GM19193 (cell line): ENCODE results near the gene COL4A2.

Experiments used
- POLR2A ChIP-seq: IDR thresholded peaks from 4 replicates; pipeline ENCODE4 v1.6.1; 2011; ENCODE audit not compliant: insufficient read depth, insufficient read length; ENCODE audit errors: extremely low read depth

COL4A2 gene

DNA sequence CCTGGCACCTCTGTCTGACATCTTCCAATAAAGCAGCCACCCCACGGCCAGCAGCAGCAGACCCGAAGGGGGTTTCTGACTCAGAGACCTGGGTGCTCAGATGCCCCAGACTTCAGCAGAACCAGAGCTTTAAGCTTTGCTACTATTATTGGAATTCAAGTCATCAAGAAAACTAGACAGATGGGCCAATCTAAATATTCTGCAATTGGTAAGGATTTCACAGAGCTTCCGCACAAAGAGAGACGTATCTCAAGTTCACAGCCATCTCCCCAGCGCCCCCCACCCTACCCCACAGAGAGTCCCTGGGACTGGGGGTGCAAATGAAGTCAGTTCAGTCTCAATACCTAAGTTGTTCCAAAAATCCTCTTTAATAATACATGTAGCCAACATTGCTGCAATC, 215.6 kb downstream of the COL4A2 start:
- TF ChIP-seq POLR2A = no peak

GRCh38 chr13:110523180-110523579, 216.1 kb downstream of the COL4A2 start:
- no peak for TF ChIP-seq POLR2A

DNA sequence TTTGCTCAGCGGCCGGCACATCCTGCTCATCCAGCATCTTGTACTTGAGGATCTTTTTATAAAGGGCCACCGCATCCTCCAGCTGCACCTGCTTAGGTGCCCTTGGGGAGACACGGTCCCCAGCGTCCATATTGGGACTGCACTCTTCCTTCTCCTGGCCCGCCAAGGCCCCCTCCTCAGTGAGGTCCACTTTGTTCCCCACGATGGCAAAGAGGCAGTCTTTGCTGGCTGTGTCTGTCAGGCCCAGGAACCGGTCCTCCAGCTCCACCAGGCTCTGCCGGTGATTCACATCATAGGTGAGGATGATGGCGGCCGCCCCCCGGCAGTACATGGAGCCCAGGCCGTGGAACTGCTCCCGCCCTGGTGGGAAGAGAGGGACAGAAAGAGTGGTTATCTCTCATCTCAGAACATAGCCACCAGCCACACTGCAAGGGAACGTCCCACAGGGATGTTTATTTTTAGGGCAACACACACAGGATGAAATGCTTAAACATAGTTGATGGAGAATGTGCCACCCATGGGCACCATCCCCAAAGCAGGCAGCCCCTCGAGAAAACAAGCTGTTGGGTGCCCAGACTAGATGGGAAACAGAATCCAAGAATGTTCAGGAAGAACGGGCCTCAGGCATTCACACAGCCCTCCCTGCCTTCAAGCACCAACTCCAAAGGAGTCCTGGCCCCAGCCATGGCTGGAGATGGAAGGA, 216.9 kb downstream of the COL4A2 start:
- TF ChIP-seq POLR2A = no peak

- TF ChIP-seq POLR2A = no peak
Measured at GRCh38 chr13:110524541-110525257, 217.6 kb downstream of the COL4A2 start.

- TF ChIP-seq POLR2A = no peak
Measured at GRCh38 chr13:110525328-110526319, 218.5 kb downstream of the COL4A2 start.

- TF ChIP-seq POLR2A = no peak
Measured at GRCh38 chr13:110528371-110528770, 221.3 kb downstream of the COL4A2 start.

- no peak for TF ChIP-seq POLR2A
Measured at GRCh38 chr13:110528911-110529310, 221.8 kb downstream of the COL4A2 start.

- no peak for TF ChIP-seq POLR2A
Measured at GRCh38 chr13:110529522-110530311, 222.6 kb downstream of the COL4A2 start.

DNA sequence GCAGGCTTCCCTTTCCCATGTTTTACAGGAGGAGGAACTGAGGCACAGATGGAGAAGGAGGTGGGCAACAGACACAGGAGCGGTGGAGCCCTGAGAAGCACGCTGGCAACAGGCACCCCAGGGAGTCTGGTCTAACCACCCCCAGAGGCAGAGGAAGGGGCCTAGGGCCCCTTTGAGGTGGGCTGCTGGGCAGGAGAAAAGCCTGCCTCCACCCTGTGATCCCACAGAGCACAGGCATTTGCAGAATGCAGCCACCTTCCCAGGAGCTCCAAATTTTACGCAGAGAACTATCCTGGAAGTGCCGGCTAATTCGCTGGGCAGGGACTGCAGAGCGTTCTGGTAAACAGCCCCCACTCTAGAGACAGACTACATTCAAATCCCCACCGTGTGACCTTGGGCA, 224.0 kb downstream of the COL4A2 start:
- no peak for TF ChIP-seq POLR2A

DNA sequence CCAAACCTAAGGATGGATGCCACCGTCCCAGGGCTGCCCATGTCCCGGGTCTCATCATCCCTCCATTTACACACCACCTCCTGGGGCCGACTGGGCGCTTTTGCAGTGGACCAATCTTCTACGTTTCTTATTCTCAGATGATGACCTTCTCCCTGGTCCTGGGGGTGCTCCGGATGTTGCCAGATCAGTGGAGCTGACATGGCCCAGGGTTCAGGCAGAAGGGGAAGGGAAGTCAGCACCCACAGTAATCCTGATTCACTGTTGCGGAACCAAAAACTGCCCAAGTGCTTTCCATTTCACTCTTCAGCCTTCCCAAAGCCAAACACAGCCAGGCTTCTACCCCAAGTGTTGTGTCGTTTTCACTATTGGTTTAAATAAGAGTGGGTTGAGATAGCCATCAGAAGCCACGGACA, 224.6 kb downstream of the COL4A2 start:
- no peak for TF ChIP-seq POLR2A

DNA sequence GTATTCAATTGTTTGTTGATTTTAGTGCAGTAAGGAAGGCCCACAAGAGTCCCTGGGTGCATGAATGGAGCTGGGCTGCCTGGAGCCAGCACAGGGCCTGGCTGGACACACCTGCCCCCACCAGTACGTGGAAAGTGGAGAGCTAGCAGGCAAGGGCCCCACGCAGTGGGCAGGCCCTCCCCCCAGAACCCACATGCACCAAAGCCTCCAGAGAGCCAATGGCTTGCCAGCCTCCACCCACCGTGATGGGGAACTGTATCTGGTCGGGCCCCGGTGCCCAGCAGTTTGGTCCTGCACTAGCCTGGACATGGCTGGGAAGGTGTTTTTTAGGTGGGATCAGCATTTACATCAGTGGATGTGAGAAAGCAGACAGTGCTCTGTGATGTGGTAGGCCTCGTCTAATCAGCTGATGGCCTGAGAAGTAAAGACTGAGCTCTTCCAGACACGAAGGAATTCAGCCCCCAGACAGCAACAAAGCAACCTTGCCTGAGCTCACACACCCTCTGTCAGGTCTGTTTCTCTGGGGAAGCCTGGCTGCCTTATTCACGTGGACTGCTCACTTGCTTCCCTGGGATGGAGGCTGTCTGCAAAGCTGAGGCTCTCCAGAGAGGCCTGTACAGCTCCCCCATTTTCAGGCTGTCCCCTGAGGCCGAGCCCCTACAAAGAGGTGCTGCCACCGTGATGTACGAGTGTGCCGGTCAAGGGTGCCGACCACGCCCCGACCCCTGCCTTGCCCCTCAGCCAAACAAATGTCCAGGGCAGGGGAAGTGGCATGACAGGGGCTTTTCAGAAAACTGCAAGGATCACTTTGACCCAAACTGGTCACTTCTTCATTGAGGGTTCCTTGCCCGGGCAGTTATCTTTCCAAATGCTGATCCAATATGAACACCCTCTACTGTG, 226.9 kb downstream of the COL4A2 start:
- TF ChIP-seq POLR2A = no peak

GRCh38 chr13:110535526-110535925, 228.4 kb downstream of the COL4A2 start:
- no peak for TF ChIP-seq POLR2A

- TF ChIP-seq POLR2A = no peak
Measured at GRCh38 chr13:110536006-110536693, 229.1 kb downstream of the COL4A2 start.

GRCh38 chr13:110538632-110539031, 231.5 kb downstream of the COL4A2 start:
- no peak for TF ChIP-seq POLR2A

- TF ChIP-seq POLR2A = no peak
Measured at GRCh38 chr13:110539894-110540293, 232.8 kb downstream of the COL4A2 start.
